ENCODE data around the gene SCAMP4. TPM values are rescaled to one million over a fixed set of nuclear protein-coding genes. Genes with fewer than 3 reads are reported as not detected.

SCAMP4 gene
- total and polyA plus RNA-seq, 3 donors from 2014 or later, result 50.1 to 108 (median 80.1) TPM

GRCh38 chr19:1866693-1867348, 38.4 kb upstream of the SCAMP4 start:
- Histone ChIP-seq H3K9me3 (no peaks in the 10 kb centered on the region), H3K36me3 (ENCODE audit: low read depth, missing control alignments) (no peaks in the 10 kb centered on the region), H3K27me3 (no peaks in the 10 kb centered on the region), H3K4me3 (no peak overlapping the region), H3K4me1 (peaks cover 9% of the 10 kb centered on the region), H3K27ac (no peak overlapping the region)
- 79 to 85% methylated on average over 8 of the region's 8 CpGs for WGBS, 2 donors
- TF ChIP-seq POLR2A (IDR thresholded peaks at IDR 0.05), result no peak
- DNase-seq, result no peak
- intact Hi-C loops (cut with DNase I; ENCODE audit: low total_unique reads), result no loop called here

GRCh38 chr19:1867349-1867724, 37.9 kb upstream of the SCAMP4 start:
- 80 to 89% methylated on average over 9 of the region's 9 CpGs for WGBS, 2 donors

GRCh38 chr19:1868971-1869370, 36.2 kb upstream of the SCAMP4 start:
- intact Hi-C loops (cut with DNase I; ENCODE audit: low total_unique reads), result no loop called here
- Histone ChIP-seq H3K9me3 (no peaks in the 10 kb centered on the region), H3K4me1 (peaks cover 28% of the 10 kb centered on the region)

More at GRCh38 chr19:1867349-1867724, 37.9 kb upstream of the SCAMP4 start:
- no peak overlapping the region for H3K27ac ChIP-seq
- DNase-seq, result no peak
- no peaks in the 10 kb centered on the region for H3K36me3 ChIP-seq (ENCODE audit: low read depth, missing control alignments)
- TF ChIP-seq POLR2A (IDR thresholded peaks at IDR 0.05) (no peak), CTCF (IDR thresholded peaks at IDR 0.05) (no peak)
- H3K27me3 ChIP-seq, result no peaks in the 10 kb centered on the region
- no peak overlapping the region for H3K4me3 ChIP-seq
- H3K9me3 ChIP-seq, result no peaks in the 10 kb centered on the region
- intact Hi-C loops (cut with DNase I; ENCODE audit: low total_unique reads), result no loop called here
- H3K4me1 ChIP-seq, result peaks cover 11% of the 10 kb centered on the region

GRCh38 chr19:1871140-1871597, 34.0 kb upstream of the SCAMP4 start:
- TF ChIP-seq CTCF (IDR thresholded peaks at IDR 0.05) (no peak), POLR2A (IDR thresholded peaks at IDR 0.05) (no peak)
- peaks cover 25% of the 10 kb centered on the region for H3K4me1 ChIP-seq
- intact Hi-C loops (cut with DNase I; ENCODE audit: low total_unique reads), result no loop called here
- H3K36me3 ChIP-seq (ENCODE audit: low read depth, missing control alignments), result no peaks in the 10 kb centered on the region
- DNase-seq, result no peak
- H3K9me3 ChIP-seq, result no peaks in the 10 kb centered on the region
- no peak overlapping the region for H3K4me3 ChIP-seq
- H3K27ac ChIP-seq, result no peak overlapping the region
- 85 to 87% methylated on average over 8 to 15 of the region's 15 CpGs for WGBS, 2 donors
- no peaks in the 10 kb centered on the region for H3K27me3 ChIP-seq

More at GRCh38 chr19:1868971-1869370, 36.2 kb upstream of the SCAMP4 start:
- no peak for TF ChIP-seq CTCF (IDR thresholded peaks at IDR 0.05)
- TF ChIP-seq POLR2A (IDR thresholded peaks at IDR 0.05), result no peak
- H3K27ac ChIP-seq, result no peak overlapping the region
- no peaks in the 10 kb centered on the region for H3K27me3 ChIP-seq
- H3K36me3 ChIP-seq (ENCODE audit: low read depth, missing control alignments), result no peaks in the 10 kb centered on the region
- DNase-seq, result no peak
- WGBS, 2 donors, result 89 to 91% methylated on average over 7 of the region's 7 CpGs
- no peak overlapping the region for H3K4me3 ChIP-seq

- intact Hi-C loops (cut with DNase I; ENCODE audit: low total_unique reads), result no loop called here
- H3K4me3 ChIP-seq, result no peak overlapping the region
- H3K27ac ChIP-seq, result peak overlapping the region in 1 of 2 donors; percentile 88
- H3K4me1 ChIP-seq, result peaks cover 30% of the 10 kb centered on the region
- H3K36me3 ChIP-seq (ENCODE audit: low read depth, missing control alignments), result no peaks in the 10 kb centered on the region
- 86 to 92% methylated on average over 9 to 10 of the region's 13 CpGs for WGBS, 2 donors
- H3K9me3 ChIP-seq, result no peaks in the 10 kb centered on the region
- H3K27me3 ChIP-seq, result no peaks in the 10 kb centered on the region
- TF ChIP-seq CTCF (IDR thresholded peaks at IDR 0.05), result no peak
- no peak for TF ChIP-seq POLR2A (IDR thresholded peaks at IDR 0.05)
- no peak for DNase-seq
Measured at GRCh38 chr19:1871630-1872029, 33.6 kb upstream of the SCAMP4 start.
